ES-I3 (cell line): ENCODE measurements around the gene VAV2.

Experiments
- H3K36me3 ChIP-seq: 2 replicates; pipeline ENCODE4 v1.6.1; 2013; ENCODE audit warnings: mild to moderate bottlenecking, low read length, control low read depth, moderate library complexity; ENCODE audit not compliant: insufficient read depth
- H3K4me1 ChIP-seq: 2 replicates; pipeline ENCODE4 v1.6.1; 2013; ENCODE audit warnings: mild to moderate bottlenecking, control low read depth, low read length; ENCODE audit not compliant: insufficient read depth
- H3K9ac ChIP-seq: 2 replicates; pipeline ENCODE4 v1.6.1; 2013; ENCODE audit warnings: low read depth, mild to moderate bottlenecking, low read length, moderate library complexity
- H3K9me3 ChIP-seq: 2 replicates; pipeline ENCODE4 v1.6.1; 2013; ENCODE audit warnings: mild to moderate bottlenecking, low read length, moderate library complexity; ENCODE audit not compliant: control insufficient read depth, insufficient read depth

VAV2 gene

DNA sequence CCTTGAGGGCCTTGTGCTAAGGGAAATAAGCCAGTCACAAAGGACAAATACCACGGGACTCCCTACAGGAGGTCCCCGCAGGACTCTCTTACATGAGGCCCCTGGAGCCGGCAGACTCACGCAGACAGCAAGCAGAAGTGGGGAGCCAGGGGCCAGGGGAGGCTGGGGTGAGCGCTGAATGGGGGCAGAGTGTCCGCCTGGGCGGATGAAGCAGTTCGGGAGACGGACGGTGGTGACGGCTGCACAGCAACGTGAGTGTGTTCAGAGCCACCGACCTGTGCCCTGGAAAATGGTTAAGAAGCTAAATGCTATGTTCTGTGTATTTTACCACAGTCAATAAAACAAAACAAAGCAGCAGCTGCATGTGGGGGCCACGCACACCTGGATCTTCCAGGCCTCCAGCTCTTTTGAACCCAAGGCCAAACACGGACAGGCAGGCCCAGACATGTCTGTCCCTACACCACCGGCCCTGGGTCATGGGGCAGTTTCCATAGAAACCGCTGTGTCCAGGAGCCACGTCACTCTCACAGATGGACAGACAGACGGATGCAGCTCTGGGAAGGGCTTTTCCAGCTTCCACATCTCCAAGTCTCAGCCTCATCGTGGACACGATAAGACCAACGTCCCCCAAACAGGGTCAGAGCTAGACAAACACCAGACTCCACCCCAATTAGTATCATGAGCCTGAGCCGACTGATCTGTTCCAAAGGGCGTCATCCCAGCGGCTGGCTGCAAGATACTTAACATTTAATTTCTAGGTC lies 103.9 kb downstream of the VAV2 start:
- H3K4me1 ChIP-seq: peaks cover 28% of the 10 kb centered on the region
- no peaks in the 10 kb centered on the region for H3K9me3 ChIP-seq
- H3K36me3 ChIP-seq: no peaks in the 10 kb centered on the region
- H3K9ac ChIP-seq: no peak overlapping the region

DNA sequence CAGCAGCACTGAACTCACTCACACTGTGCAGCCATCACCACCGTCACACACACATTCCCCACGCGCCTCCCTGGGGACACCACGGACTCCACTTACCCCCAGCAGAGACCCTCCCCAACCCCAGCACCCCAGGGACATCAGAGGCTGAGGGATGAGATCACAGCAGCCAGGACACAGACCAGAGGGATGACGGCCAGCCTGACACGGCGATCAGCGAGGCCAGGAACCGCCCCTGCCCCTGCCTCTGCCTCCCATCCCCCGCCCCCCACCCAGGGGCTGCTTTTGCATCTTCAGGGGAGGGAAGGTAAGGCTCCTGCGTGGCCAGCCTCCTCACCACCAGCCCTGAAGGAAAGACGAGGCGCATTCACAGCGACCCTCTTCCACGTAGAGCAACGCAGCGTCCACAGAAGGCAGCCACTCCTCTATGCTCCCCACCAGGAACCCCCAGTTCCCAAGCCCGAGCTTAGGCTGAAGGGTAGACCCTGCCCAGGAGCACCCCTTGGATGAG lies 104.5 kb downstream of the VAV2 start:
- no peak overlapping the region for H3K9ac ChIP-seq
- H3K4me1 ChIP-seq: peaks cover 22% of the 10 kb centered on the region
- H3K36me3 ChIP-seq: no peaks in the 10 kb centered on the region
- H3K9me3 ChIP-seq: no peaks in the 10 kb centered on the region

DNA sequence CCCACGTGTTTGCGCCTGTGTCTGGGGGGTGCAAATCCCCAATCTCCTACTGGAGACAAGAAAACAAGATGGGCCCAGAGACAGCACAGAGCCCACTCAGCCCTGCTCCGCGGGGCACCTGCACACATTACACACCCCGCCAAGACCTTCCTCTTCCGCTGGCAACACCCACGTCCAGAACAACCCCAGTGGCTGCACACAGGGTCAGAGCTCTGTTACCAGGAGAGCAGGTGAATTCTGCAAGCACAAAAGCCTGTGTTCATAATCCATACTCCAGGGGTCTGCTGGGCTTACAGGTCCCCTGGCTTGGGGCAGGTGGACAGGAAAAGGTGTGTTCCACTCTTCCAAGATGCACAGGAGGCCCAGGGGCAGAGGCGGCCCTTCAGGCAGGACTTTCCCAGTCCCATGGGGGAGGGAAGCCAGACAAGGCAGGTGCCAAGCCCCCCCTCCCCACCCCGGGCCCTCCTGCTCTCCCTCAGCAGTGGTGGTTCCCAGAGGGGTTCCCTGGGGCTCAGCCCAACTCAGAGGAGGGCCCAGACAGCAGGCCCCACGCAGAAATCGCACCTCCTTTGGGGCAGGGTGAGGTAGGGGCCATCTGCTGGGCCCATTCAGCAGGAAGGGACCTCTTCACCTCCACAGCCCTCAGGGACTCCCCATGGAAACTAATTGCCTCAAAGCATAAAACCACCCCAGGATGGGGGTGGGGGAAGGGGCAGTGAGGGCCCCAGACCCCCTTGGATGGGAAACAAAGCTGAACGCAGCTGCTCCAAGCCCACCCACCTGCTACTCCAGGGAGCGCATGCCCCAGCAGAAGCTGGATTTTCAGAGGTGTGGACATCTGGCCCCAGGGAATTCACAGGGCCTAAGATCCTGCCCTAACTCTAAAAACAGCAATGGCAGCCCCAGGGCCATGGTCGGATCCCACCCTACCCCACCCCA lies 105.3 kb downstream of the VAV2 start:
- no peaks in the 10 kb centered on the region for H3K36me3 ChIP-seq
- no peak overlapping the region for H3K9ac ChIP-seq
- no peaks in the 10 kb centered on the region for H3K9me3 ChIP-seq
- H3K4me1 ChIP-seq: peaks cover 24% of the 10 kb centered on the region

DNA sequence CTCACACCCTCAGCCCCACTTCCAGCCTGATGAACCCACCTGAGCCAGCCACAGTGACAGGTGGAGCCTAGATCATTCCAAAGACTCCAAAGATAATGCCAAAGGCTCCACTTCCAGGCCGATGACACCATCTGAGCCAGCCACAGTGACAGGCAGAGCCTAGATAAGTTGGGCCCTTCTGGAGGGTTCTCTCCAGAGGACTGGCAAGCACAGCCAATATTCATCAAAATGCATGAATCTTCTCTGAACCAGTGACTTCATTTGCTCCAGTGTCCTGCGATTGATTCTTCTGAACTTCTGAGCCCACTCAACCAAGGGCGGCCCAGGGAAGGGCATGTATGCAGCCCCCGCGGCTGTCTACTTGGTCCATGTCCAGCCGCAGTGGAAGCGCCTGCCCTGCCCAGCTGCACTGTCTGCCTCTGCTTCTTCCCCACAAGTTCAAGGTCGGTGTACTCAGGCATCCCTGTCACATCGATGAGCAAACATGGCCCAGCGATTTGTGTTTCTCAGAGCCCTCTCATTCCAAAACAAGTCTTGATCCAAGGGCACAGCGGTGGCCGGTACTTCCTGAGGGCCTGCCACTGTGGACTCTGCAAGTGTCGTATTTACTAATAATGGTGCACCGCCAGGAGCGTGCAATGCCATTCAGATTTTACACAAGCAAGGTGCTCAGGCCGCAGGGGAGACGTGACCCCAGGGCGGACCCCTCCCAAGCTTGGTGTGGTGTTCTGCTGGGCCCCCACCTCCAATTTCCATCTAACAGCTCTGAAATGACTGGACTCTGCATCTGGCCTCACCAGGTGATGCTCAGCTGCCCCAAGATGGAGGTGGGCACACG lies 107.0 kb downstream of the VAV2 start:
- no peak overlapping the region for H3K9ac ChIP-seq
- no peaks in the 10 kb centered on the region for H3K9me3 ChIP-seq
- H3K36me3 ChIP-seq: no peaks in the 10 kb centered on the region
- peaks cover 24% of the 10 kb centered on the region for H3K4me1 ChIP-seq

DNA sequence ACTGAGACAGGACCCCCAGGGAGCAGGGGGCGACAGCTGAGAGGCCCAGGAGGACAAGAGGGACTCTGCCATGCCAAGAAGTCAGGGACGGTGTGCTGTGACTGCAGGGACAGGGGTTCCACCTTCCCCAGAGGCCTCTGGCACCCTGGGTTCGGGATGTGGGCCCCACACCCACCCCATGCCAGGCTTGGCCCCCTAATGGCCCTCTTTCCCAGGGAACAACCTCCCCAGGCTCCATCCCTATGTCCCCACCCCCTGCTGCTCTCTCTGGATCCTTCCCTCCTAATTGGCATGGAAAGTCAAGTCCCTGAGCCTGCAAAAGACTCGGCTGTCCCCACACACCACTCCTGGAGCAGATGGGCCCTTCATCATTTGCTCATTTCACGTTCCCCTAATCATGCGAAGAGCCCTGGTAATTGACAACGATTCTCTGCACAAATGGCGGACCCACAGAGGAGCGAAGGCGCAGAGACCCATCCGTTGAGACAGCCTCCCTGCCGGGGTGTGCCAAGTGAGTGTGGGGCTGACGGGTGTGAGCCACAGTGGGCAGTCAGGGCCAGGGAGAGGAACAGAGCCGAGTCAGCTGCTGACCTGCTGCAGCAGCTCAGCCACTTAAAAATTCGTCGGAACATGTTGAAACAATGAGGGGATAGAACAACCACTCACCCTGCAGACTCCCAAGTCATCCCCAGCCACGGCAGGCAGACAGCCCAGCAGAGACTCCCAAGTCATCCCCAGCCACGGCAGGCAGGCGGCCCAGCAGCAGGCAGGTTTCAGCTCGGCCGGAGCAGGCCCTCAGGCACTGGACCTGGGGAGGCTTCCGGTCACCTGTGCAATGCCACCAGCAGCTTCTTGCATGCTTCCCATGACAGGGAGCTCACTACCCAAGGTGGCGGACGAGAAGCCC lies 109.0 kb downstream of the VAV2 start:
- Histone ChIP-seq H3K4me1 (peaks cover 7% of the 10 kb centered on the region), H3K9me3 (no peaks in the 10 kb centered on the region), H3K9ac (no peak overlapping the region), H3K36me3 (no peaks in the 10 kb centered on the region)

DNA sequence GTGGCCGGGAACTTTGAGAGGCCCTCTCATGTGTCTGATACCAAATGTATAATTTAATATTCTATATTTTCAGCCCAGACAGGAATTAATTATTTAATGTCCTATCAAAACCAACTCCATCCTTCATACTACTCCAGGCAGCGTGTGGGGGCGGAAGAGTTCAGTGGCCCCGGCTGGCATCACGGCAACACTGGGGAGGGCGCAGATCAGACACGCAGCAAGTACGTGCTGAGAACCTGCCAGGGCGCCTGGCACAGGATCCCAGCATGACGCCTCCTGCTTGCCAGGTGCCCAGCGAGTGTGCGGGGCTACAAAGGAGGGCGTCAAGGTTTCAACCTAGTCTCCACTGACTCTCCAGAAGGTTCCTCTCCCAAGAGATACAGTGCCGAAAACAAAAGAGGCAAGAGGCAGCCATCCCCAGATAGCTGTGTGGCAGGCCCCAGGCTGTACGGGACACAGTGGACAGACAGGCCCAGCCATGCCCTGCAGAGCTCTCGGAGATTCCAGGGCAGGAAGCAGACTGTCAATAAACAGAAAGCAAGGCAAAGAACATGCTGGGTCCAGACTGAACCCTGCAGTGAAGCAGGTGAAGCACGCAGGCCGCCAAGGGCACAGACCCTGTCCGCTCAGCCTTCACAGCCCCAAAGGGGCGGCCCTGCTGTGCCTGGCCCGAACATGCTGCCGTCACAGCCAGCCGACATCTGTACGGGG lies 110.3 kb downstream of the VAV2 start:
- Histone ChIP-seq H3K9ac (no peak overlapping the region), H3K36me3 (no peaks in the 10 kb centered on the region), H3K4me1 (peaks cover 3% of the 10 kb centered on the region; the same call in 1 of the 2 replicates), H3K9me3 (no peaks in the 10 kb centered on the region)

DNA sequence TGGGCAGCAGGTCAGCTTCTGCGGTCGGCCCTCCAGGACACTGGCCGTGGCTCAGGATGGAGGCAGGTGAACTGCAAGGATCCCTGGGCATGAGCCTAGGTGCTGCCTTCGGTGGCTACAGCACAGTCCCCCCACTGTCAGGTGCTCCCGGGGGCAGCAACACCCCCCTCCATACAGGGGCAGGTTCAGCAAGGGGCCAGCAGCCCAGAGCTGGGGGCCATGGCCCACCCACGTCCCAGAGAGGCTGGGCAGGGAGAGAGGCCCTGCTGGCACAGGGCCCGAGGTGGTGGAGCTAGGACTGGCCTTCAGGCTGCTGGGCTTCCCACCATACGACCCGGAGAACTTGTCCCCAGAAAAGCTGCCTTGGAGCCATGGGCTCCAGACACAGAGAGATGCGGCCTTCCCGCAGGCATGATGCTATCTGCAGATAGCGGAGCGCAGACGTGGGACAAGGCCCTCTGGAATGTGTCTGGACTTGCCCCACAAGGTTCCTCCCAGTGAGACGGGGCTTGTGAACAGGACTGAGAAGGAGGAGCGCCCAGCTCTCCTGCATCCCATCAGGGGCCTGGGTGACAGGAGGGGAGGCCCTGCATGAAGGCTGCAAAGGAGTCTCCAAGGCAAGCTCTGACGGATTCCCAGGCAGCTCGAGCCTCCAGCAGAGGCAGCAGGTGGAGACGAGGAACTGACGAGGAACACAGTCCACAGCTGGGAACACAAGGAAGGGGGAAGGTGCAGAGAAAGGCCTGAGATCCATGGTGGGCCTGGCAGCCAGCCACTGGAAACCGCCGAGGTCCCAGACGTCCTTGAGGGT lies 111.1 kb downstream of the VAV2 start:
- H3K9ac ChIP-seq: no peak overlapping the region; the same call in 1 of the 2 replicates
- peaks cover 8% of the 10 kb centered on the region; the same call in 1 of the 2 replicates for H3K4me1 ChIP-seq
- H3K9me3 ChIP-seq: no peaks in the 10 kb centered on the region
- H3K36me3 ChIP-seq: no peaks in the 10 kb centered on the region

DNA sequence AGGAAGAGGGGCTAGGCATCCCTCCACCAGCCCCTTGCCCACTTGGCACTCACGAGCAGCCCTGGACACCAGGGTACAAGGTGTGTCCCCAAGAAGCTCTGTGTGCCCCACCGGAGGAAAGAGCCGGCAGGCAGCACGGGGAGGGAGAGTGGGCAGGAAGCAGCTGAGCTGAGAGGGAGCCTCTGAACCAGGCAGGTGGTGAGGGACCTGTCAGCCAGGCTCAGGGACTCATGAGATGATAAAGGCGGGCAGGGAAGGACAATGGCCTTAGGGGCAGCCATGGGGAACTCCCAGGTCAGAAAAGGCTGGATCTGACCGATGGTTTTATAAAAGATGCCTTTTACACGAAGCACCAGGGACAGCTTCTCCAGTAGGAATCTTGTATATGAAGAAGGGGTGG lies 112.0 kb downstream of the VAV2 start:
- Histone ChIP-seq H3K36me3 (no peaks in the 10 kb centered on the region), H3K4me1 (peaks cover 8% of the 10 kb centered on the region; the same call in 1 of the 2 replicates)

DNA sequence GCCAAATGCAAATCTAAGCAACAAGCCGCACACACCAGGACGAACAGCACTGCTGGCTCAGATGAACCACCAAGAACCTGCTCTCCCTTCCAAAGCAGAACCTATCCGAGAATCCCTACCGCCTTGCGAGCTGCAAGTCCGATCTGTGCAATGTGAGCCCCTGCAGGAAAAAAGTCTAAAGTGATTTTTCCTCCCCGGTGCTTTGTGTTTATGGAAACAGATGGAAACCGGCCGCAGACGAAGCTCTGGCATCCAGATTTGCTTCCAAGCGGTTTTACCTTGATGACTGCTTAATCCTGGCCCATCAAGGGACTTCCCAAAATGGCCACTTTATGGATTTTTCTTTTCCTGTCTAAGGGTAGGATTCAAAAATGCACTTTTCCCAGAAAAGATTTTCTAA lies 112.5 kb downstream of the VAV2 start:
- Histone ChIP-seq H3K36me3 (no peaks in the 10 kb centered on the region), H3K4me1 (peaks cover 8% of the 10 kb centered on the region; the same call in 1 of the 2 replicates), H3K9ac (no peak overlapping the region), H3K9me3 (no peaks in the 10 kb centered on the region)

More for the DNA sequence above, 112.0 kb downstream of the VAV2 start:
- Histone ChIP-seq H3K9ac (no peak overlapping the region), H3K9me3 (no peaks in the 10 kb centered on the region)

DNA sequence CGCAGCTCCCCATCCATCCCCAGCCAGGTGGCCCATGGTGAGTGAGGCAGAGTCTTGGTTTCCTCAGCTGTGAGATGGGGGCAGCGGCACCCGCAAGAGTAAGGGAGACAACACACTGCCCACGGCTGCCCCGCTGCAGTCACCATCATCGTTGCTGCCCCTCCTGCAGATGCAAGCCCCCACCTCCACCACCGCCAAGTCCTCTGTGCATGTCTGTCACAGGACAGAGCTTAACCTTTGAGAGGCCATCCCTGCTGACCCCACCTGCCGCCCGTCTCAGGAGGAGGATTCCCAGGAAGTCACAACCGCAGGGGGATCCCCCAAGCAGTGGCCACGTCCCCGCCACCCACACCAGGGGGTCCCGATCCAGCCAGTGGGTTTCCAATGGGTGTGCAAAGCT lies 113.7 kb downstream of the VAV2 start:
- peaks cover 15% of the 10 kb centered on the region; the same call in 1 of the 2 replicates for H3K4me1 ChIP-seq
- H3K9me3 ChIP-seq: no peaks in the 10 kb centered on the region
- H3K9ac ChIP-seq: no peak overlapping the region
- H3K36me3 ChIP-seq: no peaks in the 10 kb centered on the region

DNA sequence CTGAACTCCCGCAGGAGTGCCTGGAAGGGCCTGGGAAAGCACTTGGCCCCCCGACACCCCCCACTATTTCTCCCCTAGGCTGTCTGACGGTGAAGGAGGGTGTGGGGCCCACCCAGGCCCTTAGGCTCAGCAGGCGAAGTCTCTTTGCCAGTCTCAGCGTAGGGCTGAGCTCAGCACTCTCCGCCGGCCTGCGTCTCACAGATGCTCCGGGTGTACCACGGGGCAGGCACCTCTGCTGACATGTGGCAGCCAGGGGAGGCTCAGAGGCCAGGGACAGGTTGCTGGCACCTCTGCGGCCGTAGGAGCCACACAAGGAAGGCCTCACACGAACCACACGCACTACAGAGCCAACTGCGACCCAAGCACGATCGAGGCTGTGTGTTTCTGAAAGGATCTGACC lies 114.2 kb downstream of the VAV2 start:
- no peak overlapping the region for H3K9ac ChIP-seq
- peaks cover 17% of the 10 kb centered on the region; the same call in 1 of the 2 replicates for H3K4me1 ChIP-seq
- no peaks in the 10 kb centered on the region for H3K36me3 ChIP-seq
- no peaks in the 10 kb centered on the region for H3K9me3 ChIP-seq

DNA sequence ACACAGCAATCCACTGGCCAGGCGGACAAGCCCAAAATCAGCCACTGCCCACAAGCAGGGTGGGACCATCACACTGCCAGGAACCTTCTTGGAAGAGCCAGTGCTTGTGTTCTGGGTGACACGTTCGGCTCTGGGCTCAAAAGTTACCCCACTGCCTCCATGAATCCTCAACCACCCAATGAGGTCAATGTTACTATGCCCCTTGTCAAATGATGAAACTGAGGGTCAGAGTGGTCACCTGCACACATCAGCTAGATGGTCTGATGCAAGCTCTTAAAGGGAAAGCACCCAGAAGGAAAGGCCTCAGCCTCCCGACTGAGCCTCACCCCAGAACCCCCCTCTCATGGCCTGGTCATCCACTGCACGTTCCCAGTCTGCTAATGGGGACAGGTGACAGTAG lies 114.8 kb downstream of the VAV2 start:
- Histone ChIP-seq H3K4me1 (peaks cover 17% of the 10 kb centered on the region; the same call in 1 of the 2 replicates), H3K36me3 (no peaks in the 10 kb centered on the region), H3K9ac (no peak overlapping the region), H3K9me3 (no peaks in the 10 kb centered on the region)
